Heart right ventricle (tissue), 16 donors: ENCODE measurements around the gene TBC1D19. TPM values are rescaled to one million over a fixed set of nuclear protein-coding genes. Genes with fewer than 3 reads are reported as not detected.
"Not testable (repeated sequence)": the region's sequence is repeated elsewhere in the genome, so short reads cannot be mapped to it uniquely, and the experiment has no call there.

Experiments used
- ATAC-seq, 8 donors: fragments of 200-7000 bp; cut with Tn5 transposase; one replicate each; pipeline ENCODE4 v1.9.1; 2020; ENCODE audit warnings: mild to moderate bottlenecking in 8 of 8, moderate library complexity in 8 of 8, moderate number of reproducible peaks in 1 of 8
- DNase-seq, 2 donors: peaks; one replicate each; pipeline ENCODE4 v3.0.0-alpha.2; 2020
- H3K27ac ChIP-seq, 10 donors: fragments of 200-600 bp; sonication (generic) in 2 of 10; one replicate each; pipeline versions ENCODE4 v1.5.0 to v1.8.0; 2020 to 2022; ENCODE audit warnings: mild to moderate bottlenecking in 3 of 10
- H3K27me3 ChIP-seq, 7 donors: fragments of 200-600 bp; one replicate each; pipeline ENCODE4 v1.8.0; 2021 to 2022; ENCODE audit warnings: mild to moderate bottlenecking in 2 of 7
- H3K36me3 ChIP-seq, 9 donors: fragments of 200-600 bp; sonication (generic) in 1 of 9; one replicate each; pipeline versions ENCODE4 v1.5.0 to v1.8.0; 2020 to 2022; ENCODE audit warnings: mild to moderate bottlenecking in 2 of 9
- H3K4me1 ChIP-seq, 9 donors: fragments of 200-600 bp; sonication (generic) in 1 of 9; one replicate each; pipeline versions ENCODE4 v1.5.0 to v1.8.0; 2020 to 2022; ENCODE audit warnings: mild to moderate bottlenecking in 4 of 9
- H3K4me3 ChIP-seq, 10 donors: fragments of 200-600 bp; sonication (generic) in 2 of 10; one replicate each; pipeline versions ENCODE4 v1.5.0 to v1.8.0; 2020 to 2022; ENCODE audit warnings: mild to moderate bottlenecking in 7 of 10, moderate library complexity in 2 of 10
- H3K9me3 ChIP-seq, 11 donors: fragments of 200-600 bp in 10 of 11; sonication (generic) in 2 of 11; one replicate each; pipeline versions ENCODE4 v1.5.0 to v1.8.0; 2013 to 2022; ENCODE audit warnings: mild to moderate bottlenecking in 2 of 11, control low read depth in 1 of 11, moderate library complexity in 1 of 11
- CTCF ChIP-seq, 9 donors: fragments of 200-600 bp; sonication (generic) in 2 of 9; IDR thresholded peaks; one replicate each; pipeline versions ENCODE4 v1.5.0 to v1.8.0; 2021 to 2022; ENCODE audit warnings: antibody characterized with exemption in 9 of 9, mild to moderate bottlenecking in 5 of 9, moderate library complexity in 1 of 9
- WGBS, 2 donors: extraction: QIAGEN DNeasy Blood & Tissue Kit; methylation state at CpG; one replicate each; pipeline ENCODE4 v1.1.7; 2013; ENCODE audit warnings: inconsistent platforms in 1 of 2; 5-methylcytosine and 5-hydroxymethylcytosine counted together
- intact Hi-C, 10 donors: fragments of 100-400 bp; cut with DNase I; formaldehyde crosslinking; loops; one replicate each; pipeline versions ENCODE4 v1.11.1 to v1.14.2; 2022
- polyA plus RNA-seq, 2 donors: library from polyadenylated mRNA; stranded (reverse); fragments of 200-250 nt; gene quantifications; one replicate each; pipeline ENCODE4 v1.2.3, GENCODE V29; 2013
- total RNA-seq, 10 donors: library from RNA; stranded (reverse); fragmentation: NEBNext Ultra II Directional in 3 of 10; extraction: Animal tissue kit (Norgen Biotek cat#: 25700) in 3 of 10; gene quantifications; one replicate each; pipeline versions ENCODE4 v1.2.1 to v1.2.4, GENCODE V29; 2021 to 2023
- donor health status: Arrhythmogenic right ventricular cardiomyopathy.
- donor health status: ischemic (EF 13 %, LVEDD 7.1; RV severe dilation, severe dysfunction).
- donor health status: healthy with polysubstance abuse.
- donor health status: DM: no; HTN: yes; CAD: no.
- donor health status: DM: no; HTN: no; CAD: no.
- donor health status: ischemic (EF 25% LVEDD 6.9; RV normal size, moderate dysfunction).
- donor health status: ischemic (EF 25% LVEDD 5.7; RV mildly dilated, moderate dysfunction).
- donor health status: healthy.
- donor health status: DM: yes; HTN: yes; CAD: no.
- donor health status: Ischemic cardiomyopathy.
- donor health status: ischemic (EF 35%, LVEDD 5.7; RV mildly dilated, moderate dysfunction).
- donor health status: nonischemic (EF 11% LVEDD 7.7; RV severe dilation, severe dysfunction).
- donor health status: DM: yes; HTN: yes; CAD: no.
- donor health status: PGD.
- donor health status: ischemic (EF 29% LVEDD 5.4; RV normal size, mild dysfunction).
- donor health status: nonischemic (EF 23%, LVEDD 6.1; RV moderate dilation, normal function).

TBC1D19 gene
- total and polyA plus RNA-seq, 12 donors, result 1.6 to 10.7 (median 9.4) TPM

GRCh38 chr4:26577066-26577465 lies 6.8 kb upstream of the TBC1D19 start:
- DNase-seq (no peak), ATAC-seq (no peak)
- WGBS, 2 donors, result 63 to 75% methylated on average over 2 of the region's 2 CpGs
- peaks cover 0 to 11% (median 0%) of the 10 kb centered on the region in 9 donors for H3K4me1 ChIP-seq
- H3K4me3 ChIP-seq, result no peak overlapping the region
- H3K9me3 ChIP-seq, result no peaks in the 10 kb centered on the region
- no peak for TF ChIP-seq CTCF (IDR thresholded peaks at IDR 0.05)
- intact Hi-C loops, result loop anchor here in 2 of 10 donors (10.0 kb wide), 2 partner anchors 122 to 438 kb away; no protein-coding TSS in a partner anchor
- peaks cover 0 to 9% (median 0%) of the 10 kb centered on the region in 7 donors for H3K27me3 ChIP-seq
- H3K36me3 ChIP-seq, result no peaks in the 10 kb centered on the region
- no peak overlapping the region for H3K27ac ChIP-seq

- DNase-seq, result no peak
- no peak for ATAC-seq
- Histone ChIP-seq H3K27me3 (peaks cover 0 to 9% (median 0%) of the 10 kb centered on the region in 7 donors), H3K27ac (no peak overlapping the region), H3K4me3 (no peak overlapping the region), H3K9me3 (no peaks in the 10 kb centered on the region), H3K4me1 (peaks cover 0 to 19% (median 0%) of the 10 kb centered on the region in 9 donors), H3K36me3 (no peaks in the 10 kb centered on the region)
- 90 to 93% methylated on average over 5 of the region's 5 CpGs for WGBS, 2 donors
- intact Hi-C loops, result loop anchor here in 2 of 10 donors (10.0 kb wide), 2 partner anchors 124 to 436 kb away; no protein-coding TSS in a partner anchor
- no peak for TF ChIP-seq CTCF (IDR thresholded peaks at IDR 0.05)
Observed at GRCh38 chr4:26579169-26579568, 4.7 kb upstream of the TBC1D19 start.

GRCh38 chr4:26581341-26581740 lies 2.5 kb upstream of the TBC1D19 start:
- WGBS, 2 donors, result 87 to 90% methylated on average over 4 of the region's 4 CpGs
- H3K36me3 ChIP-seq, DNase-seq, H3K4me3 ChIP-seq, ATAC-seq, H3K9me3 ChIP-seq, H3K27ac ChIP-seq, H3K27me3 ChIP-seq: not testable (repeated sequence)
- peaks cover 0 to 24% (median 15%) of the 10 kb centered on the region in 9 donors for H3K4me1 ChIP-seq
- intact Hi-C loops, result loop anchor here in 5 of 10 donors (5.0 to 10.0 kb wide), 4 partner anchors 273 to 433 kb away; partner anchors contain the start of gene STIM2 (in 1 of the 5)

GRCh38 chr4:26583538-26583864 lies 383 bp upstream of the TBC1D19 start:
- intact Hi-C loops, result loop anchor here in 5 of 10 donors (5.0 to 10.0 kb wide), 4 partner anchors 271 to 431 kb away; partner anchors contain the start of gene STIM2 (in 1 of the 5)
- H3K4me1 ChIP-seq, result peaks cover 0 to 24% (median 15%) of the 10 kb centered on the region in 9 donors
- ATAC-seq, result peak; percentile 40 to 75 (median 64)
- H3K9me3 ChIP-seq, result peaks cover 0 to 16% (median 0%) of the 10 kb centered on the region in 11 donors
- no peaks in the 10 kb centered on the region for H3K27me3 ChIP-seq
- peak overlapping the region in 9 of 10 donors; percentile 59 to 86 (median 76) for H3K27ac ChIP-seq
- H3K4me3 ChIP-seq, result peak overlapping the region; percentile 40 to 89 (median 80)
- DNase-seq, result no peak
- no peaks in the 10 kb centered on the region for H3K36me3 ChIP-seq
- no peak for TF ChIP-seq CTCF (IDR thresholded peaks at IDR 0.05)
- WGBS, 2 donors, result 4 to 10% methylated on average over 11 of the region's 11 CpGs

GRCh38 chr4:26584725-26585124 lies 841 bp downstream of the TBC1D19 start:
- 29 to 31% methylated on average over 4 of the region's 4 CpGs for WGBS, 2 donors
- Histone ChIP-seq H3K9me3 (peaks cover 0 to 16% (median 0%) of the 10 kb centered on the region in 11 donors), H3K27ac (peak overlapping the region in 4 of 10 donors; percentile 59 to 86 (median 72)), H3K4me3 (peak overlapping the region; percentile 40 to 89 (median 80)), H3K27me3 (no peaks in the 10 kb centered on the region), H3K36me3 (no peaks in the 10 kb centered on the region), H3K4me1 (peaks cover 0 to 24% (median 15%) of the 10 kb centered on the region in 9 donors)
- DNase-seq, result no peak
- intact Hi-C loops, result loop anchor here in 5 of 10 donors (5.0 to 10.0 kb wide), 4 partner anchors 270 to 430 kb away; partner anchors contain the start of gene STIM2 (in 1 of the 5)
- no peak for TF ChIP-seq CTCF (IDR thresholded peaks at IDR 0.05)
- ATAC-seq, result no peak
